COLO668 (cell line): ENCODE measurements around the gene TCEAL3.
A peak's percentile ranks its signal among the peaks of the same experiment; 100 is the strongest.
"Not testable (repeated sequence)": the region's sequence is repeated elsewhere in the genome, so short reads cannot be mapped to it uniquely, and the experiment has no call there.

Source experiments
- DNase-seq: peaks from one replicate; lab custom pipeline; 2025; ENCODE audit not compliant: unreplicated experiment; lab: John Stamatoyannopoulos, UW

TCEAL3 gene

GRCh38 chrX:103607364-103608305, at the start of gene TCEAL3:
Gene TCEAL3 (plus strand): TSS chrX:103607963. CDS start chrX:103609065, 1,102 bp downstream.
- peak; percentile 57 for DNase-seq

DNA sequence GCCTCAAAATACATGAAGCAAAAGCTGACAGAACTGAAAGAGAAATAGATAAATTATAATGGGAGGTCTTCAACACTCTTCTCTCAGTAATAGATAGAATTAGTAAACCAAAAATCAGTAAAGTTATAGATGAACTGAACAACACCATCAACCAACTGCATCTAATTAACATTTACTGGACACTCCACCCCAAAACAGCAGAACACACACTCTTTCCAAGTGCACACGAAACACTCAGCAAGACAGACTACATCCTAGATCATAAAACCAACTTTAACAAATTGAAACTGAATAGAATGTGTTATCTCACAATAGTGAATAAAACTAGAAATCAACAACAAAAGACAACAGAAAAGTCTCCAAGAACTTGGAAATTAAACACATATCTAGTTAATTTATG, 47.5 kb upstream of the TCEAL3 start:
- no peak for DNase-seq

DNA sequence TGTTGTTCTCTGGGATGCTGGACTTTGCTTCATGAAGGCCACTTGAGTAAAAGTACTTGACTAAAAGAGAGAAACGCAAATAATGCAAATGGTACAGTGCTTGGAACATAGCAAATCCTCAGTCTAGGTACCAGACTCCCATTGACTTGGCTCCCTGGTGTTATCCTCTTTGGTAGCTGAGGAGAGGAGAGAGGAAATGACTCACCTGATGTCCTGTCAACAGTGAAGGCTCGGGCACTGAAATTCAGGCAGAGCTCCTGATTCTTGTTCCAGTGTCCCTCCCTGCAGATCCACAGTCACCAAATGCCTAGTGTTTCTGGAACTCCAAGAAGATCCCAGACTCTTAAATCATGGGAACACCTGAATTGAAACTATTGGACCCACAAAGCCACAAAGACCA, 45.0 kb upstream of the TCEAL3 start:
- no peak for DNase-seq

GRCh38 chrX:103565197-103565596, 42.6 kb upstream of the TCEAL3 start:
- no peak for DNase-seq

GRCh38 chrX:103565752-103566151, 42.0 kb upstream of the TCEAL3 start:
- DNase-seq, result no peak

GRCh38 chrX:103571121-103571520, 36.6 kb upstream of the TCEAL3 start:
- DNase-seq, result no peak

GRCh38 chrX:103571726-103572125, 36.0 kb upstream of the TCEAL3 start:
- DNase-seq, result no peak

DNA sequence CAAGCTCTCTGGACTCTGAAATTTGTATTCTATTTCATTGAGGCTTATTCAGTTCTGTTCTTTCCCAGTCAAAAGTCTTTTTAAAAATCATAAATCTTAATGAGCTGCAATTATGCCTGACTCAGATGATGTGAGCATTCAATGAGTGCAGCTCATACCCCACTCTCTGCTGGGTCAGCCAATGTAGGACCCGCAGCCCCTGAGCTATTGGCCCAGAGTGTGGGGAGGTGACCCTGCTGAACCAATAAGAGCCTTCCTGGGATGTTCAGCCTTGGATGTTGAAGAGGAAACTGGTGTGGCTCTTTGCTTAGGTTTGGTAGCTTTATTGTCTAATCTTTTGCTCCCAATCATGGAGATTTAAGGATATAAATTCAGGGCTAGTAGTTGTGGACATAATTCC, 34.6 kb upstream of the TCEAL3 start:
- no peak for DNase-seq

DNA sequence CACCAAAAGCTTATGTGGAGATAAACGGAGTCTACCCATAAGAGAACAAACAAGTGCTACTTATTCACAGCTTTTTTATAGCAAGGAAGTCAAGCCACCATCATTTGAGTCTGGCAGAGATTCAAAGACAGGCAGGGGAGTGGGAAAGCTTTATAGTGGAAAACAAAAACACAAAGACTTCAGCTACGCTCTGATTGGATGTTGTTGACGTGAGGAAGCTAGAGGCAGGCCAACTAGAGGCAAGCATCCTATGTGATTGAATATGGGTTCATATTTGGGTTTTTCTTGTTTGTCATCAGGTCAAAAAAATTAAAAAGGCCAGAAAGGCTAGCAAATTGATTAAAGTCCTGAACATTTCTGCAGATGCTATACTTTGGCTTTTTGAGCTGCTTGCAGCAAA, 23.2 kb upstream of the TCEAL3 start:
- no peak for DNase-seq

DNA sequence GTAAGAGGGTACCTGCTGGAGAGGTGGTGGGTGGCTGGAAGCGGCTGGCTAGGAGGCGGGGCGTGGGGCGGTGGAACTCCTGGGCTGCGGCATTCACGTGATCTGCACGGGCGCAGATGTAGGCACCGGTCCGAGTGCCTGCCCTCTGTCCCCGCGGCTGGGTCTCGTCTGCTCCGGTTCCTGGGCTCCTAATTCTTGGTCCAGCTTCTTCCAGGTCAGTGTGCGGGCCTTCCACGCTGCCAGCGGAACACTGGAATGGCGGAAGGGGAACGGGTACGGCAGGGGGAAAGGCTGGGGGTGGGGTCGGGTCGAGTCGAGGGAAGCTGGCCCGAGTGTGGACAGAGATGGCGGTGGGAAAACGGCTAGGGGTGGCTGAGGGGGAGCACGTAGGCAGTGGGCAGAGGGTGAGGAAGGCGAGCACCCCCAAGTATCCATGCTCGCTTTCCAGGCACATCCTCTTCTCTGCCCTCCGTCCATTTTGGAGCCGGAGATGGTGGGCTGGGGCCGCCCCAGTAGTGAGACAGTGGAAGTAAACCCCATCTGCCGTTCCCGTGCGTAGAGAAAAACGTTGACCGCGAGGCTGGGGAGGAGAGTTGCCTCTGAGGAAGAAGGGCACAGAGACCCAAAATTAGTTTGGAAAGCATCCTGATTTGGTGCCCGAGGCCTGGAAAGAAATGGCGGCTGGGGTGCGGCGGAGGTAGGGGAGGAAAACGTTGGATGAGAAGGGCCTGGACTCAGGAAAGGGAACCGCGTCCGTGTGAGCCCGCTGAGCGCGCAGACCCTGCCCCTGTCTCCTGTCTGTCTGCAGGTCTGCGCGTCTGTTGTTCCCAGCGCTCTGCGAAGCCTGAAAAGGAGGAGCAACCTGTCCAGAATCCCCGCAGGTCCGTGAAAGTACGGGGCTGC, 22.1 kb upstream of the TCEAL3 start, which contains the start of gene TCEAL4:
Gene TCEAL4 (plus strand): TSS at position 105 of the 903 bp plus-strand sequence. CDS start 1,161 bp downstream, outside the sequence.
- peak; percentile 59 for DNase-seq

DNA sequence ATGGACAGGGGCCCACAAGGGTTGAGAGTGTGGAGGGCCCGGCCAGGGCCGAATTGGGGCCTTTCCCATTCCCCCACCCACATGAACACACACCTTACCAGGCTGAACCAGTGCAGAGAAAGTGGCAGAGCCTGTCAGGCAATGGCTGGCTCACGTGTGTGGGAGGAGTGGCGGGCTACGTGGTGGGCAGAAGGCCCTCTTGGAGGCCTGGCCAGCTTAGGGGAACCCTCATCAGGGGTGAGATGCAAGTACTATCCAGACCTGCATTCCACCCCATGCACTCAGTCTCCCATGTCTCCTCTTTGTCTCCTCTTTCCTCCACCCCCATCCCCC, 21.5 kb upstream of the TCEAL3 start:
- no peak for DNase-seq

- DNase-seq, result no peak
Observed at GRCh38 chrX:103586659-103587058, 21.1 kb upstream of the TCEAL3 start.

DNA sequence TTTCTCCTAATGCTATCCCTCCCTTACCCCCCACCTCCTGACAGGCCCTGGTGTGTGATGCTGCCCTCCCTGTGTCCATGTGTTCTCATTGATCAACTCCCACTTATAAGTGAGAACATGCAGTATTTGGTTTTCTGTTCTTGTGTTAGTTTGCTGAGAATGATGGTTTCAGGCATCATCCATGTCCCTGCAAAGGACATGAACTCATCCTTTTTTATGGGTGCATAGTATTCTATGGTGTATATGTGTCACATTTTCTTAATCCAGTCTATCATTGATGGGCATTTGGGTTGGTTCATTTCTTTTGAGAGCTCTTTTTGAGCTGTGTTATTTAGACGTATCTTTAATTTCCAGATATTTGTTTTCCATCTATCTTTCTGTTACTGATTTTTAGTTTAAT, 15.5 kb upstream of the TCEAL3 start:
- DNase-seq, result not testable (repeated sequence)

- DNase-seq, result not testable (repeated sequence)
Observed at GRCh38 chrX:103595202-103595601, 12.6 kb upstream of the TCEAL3 start.

DNA sequence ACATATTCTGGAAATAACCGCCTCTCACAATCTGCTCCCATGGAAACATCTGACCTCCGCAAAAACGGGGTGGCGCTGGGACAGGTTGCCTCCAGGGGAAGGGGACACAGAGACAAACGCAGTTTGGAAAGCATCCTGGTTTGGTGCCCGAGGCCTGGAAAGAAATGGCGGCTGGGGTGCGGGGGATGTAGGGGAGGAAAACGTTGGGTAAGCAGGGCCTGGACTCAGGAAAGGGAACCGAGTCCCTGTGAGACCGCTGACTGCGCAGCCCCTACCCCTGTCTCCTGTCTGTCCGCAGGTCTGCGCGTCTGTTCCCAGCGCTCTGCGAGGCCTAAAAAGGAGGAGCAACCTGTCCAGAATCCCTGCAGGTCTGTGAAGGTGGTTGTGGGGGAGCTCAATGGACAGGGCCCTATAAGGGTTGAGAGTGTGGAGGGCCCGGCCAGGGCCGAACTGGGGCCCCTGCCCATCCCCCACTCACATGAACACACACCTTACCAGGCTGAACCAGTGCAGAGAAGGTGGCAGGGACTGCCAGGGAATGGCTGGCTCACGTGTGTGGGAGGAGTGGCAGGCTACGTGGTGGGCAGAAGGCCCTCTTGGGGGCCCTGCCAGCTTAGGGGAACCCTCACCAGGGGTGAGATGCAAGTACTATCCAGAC, 672 bp downstream of the TCEAL3 start:
- peak; percentile 2 for DNase-seq

DNA sequence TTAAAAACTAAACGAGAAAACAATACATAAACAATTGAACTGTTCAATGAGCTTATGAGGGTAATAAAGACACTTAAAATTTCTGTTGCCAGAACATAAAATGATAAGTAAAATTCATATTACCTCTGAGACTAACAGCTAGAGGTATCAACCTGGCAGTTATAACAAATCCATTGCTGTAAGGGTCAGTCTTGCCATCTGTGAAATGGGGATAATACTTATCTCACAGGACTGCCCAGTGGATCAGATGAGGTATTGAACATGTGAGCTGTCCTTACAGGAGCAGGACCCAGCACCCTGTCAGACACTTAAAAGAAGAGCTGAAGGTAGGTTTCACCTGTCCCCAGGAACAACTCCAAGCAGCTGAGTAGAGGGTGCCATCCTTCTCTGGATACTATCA, 2.5 kb downstream of the TCEAL3 start:
- DNase-seq, result no peak

DNA sequence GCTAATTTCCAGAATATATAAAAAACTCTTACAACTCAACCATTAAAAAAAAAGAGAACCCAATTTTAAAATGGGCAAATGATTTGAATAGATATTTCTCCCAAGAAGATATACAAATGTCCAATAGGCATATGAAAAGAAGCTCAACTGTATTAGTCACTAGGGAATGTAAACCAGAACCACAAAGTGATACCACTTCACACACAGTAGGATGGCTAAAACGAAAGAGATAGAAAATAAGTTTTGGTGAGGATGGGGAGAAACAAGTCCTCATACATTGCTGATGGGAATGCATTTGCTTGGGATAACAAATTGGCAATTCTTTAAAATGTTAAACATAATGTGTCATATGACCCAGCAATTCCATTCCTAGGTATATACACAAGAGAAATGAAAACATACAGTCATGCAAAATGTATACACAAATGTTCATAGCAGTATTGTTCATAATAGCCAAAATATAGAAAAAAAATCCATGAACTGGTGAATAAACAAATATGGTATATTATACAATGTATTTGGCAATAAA, 5.7 kb downstream of the TCEAL3 start:
- no peak for DNase-seq

GRCh38 chrX:103614999-103615398, 7.2 kb downstream of the TCEAL3 start:
- no peak for DNase-seq

- no peak for DNase-seq
Observed at GRCh38 chrX:103615781-103616371, 8.1 kb downstream of the TCEAL3 start.

- DNase-seq, result no peak
Observed at GRCh38 chrX:103616676-103617186, 9.0 kb downstream of the TCEAL3 start.
